Gastroesophageal sphincter (tissue), 3 donors: Measurements from ENCODE around the gene OR8B3.

Experiments
- EP300 ChIP-seq: sonication (generic); formaldehyde crosslinking; IDR thresholded peaks from one replicate; pipeline ENCODE4 v1.6.1; 2017; ENCODE audit warnings: antibody characterized with exemption, mild to moderate bottlenecking
- TF ChIP-seq, protein P1 (sequence below), 4 experiments: fragments of 200-600 bp in 2 of 4; fragments of 450-650 bp in 2 of 4; sonication (generic) in 1 of 4; IDR thresholded peaks; one replicate each; pipeline ENCODE4 v1.5.1; 2017 to 2019; ENCODE audit warnings: antibody characterized with exemption in 4 of 4, mild to moderate bottlenecking in 2 of 4, moderate library complexity in 2 of 4

DNA sequence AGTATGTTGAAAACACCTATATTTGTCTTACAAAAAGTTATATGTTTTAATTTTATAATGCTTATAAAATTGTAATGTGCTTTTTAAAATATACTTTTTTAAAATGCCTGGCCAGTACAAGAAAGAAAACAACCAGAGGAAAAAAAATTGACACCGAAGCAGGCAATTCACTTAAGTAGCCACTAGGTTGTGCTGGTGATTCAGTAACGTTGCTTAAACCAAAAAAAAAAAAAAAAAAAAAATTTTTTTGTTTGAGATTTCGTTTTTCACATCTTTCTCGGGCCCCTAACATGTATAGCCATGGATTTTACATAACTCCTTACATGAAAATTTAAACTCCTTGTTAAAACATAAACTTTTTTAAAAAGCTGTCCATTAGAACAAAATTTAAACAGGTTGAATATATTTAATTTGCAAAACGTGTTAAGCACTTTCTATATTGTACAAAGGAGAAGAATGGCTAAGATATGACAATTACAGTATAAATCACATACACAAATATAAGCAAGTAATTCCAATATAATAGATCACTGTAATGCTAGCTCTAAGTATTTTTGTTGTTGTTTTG, 16.6 kb upstream of the OR8B3 start:
- TF ChIP-seq, protein P1, sequence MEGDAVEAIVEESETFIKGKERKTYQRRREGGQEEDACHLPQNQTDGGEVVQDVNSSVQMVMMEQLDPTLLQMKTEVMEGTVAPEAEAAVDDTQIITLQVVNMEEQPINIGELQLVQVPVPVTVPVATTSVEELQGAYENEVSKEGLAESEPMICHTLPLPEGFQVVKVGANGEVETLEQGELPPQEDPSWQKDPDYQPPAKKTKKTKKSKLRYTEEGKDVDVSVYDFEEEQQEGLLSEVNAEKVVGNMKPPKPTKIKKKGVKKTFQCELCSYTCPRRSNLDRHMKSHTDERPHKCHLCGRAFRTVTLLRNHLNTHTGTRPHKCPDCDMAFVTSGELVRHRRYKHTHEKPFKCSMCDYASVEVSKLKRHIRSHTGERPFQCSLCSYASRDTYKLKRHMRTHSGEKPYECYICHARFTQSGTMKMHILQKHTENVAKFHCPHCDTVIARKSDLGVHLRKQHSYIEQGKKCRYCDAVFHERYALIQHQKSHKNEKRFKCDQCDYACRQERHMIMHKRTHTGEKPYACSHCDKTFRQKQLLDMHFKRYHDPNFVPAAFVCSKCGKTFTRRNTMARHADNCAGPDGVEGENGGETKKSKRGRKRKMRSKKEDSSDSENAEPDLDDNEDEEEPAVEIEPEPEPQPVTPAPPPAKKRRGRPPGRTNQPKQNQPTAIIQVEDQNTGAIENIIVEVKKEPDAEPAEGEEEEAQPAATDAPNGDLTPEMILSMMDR (IDR thresholded peaks at IDR 0.05): peak in 3 of 4 experiments; percentile 41 to 51 (median 41)
- TF ChIP-seq EP300: no peak
